C4-2B (cell line): ENCODE results near the gene DENND4A.

Experiments
- H3K27ac ChIP-seq: fragments of 450-650 bp; 2 replicates; pipeline ENCODE4 v1.5.1; 2017
- CTCF ChIP-seq: fragments of 450-650 bp; conservative IDR thresholded peaks from 2 replicates; pipeline ENCODE4 v1.5.1; 2017; ENCODE audit warnings: mild to moderate bottlenecking
- ZFX ChIP-seq: fragments of 450-650 bp; IDR thresholded peaks from 2 replicates; pipeline ENCODE4 v1.6.1; 2017

The DENND4A gene

GRCh38 chr15:65835447-65835846, 43.4 kb upstream of the DENND4A start:
- no peak overlapping the region for H3K27ac ChIP-seq
- TF ChIP-seq CTCF (no peak), ZFX (no peak)

GRCh38 chr15:65834603-65835282, 42.6 kb upstream of the DENND4A start:
- H3K27ac ChIP-seq, result peak overlapping the region; percentile 49
- TF ChIP-seq ZFX (no peak), CTCF (no peak)

GRCh38 chr15:65833501-65834205, 41.6 kb upstream of the DENND4A start:
- peak overlapping the region; percentile 49 for H3K27ac ChIP-seq
- TF ChIP-seq ZFX (no peak), CTCF (no peak)

DNA sequence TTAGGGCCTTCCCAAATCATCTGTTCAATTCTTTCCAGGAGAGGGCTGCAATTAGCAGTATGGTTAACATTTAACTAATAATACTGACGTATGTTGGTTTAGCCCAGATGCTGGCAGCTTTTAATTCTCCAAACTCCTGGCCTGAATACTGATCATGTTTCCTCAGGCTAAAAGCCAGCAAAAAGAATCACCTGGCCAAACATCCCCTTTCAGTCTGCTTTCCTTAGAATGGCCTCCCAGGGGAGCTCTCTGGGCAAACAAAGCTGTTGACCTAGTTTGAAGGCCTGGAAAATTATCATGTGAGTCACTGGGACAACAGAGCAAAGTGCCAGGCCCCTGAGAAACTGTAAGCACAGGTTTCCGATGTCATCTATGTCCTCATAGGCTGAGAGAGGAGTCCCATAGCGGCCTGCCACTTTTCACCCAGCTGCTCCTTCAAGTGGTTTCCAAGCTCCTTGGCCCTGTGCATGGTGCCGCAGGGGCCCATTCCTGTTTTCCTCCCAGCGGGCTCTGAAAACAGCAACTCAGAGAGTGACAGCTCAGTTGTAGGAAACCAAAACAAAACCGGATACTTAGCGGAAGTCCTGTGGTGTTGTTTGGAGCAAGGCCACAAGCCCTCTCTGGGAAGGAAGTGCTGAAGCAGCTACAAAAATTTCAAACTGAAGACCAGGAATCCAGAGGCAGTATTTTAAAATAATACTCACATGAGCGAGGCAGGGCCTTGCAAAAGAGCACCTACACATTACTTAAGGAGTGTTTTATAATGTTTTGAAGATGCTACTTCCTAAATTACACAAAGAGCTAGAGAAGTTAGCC, 40.7 kb upstream of the DENND4A start:
- H3K27ac ChIP-seq, result peak overlapping the region; percentile 16
- TF ChIP-seq CTCF, result peak; percentile 55
- no peak for TF ChIP-seq ZFX

- TF ChIP-seq CTCF (peak; percentile 77), ZFX (no peak)
These were observed 37.2 kb upstream of the DENND4A start for GRCh38 chr15:65829130-65829764.

DNA sequence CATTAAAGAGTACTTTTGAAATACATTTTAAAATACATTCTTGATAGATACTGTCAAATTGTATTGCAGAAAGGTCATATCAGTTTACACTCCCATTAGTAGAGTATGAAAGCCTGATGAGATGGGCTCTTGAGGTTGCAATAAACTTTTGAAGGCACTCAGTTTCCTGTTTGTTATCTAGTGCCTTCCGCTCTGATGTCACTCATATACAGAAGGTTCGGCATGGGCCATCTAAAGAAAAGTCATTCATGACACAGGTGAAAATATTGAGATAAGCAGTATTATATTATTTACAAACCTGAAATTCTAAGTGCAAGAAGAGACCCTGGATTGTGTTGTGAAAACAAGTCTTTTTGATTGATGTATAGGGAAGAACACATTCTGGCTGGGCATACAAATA, 36.5 kb upstream of the DENND4A start:
- no peak overlapping the region for H3K27ac ChIP-seq
- TF ChIP-seq CTCF (no peak), ZFX (no peak)

More at GRCh38 chr15:65829130-65829764, 37.2 kb upstream of the DENND4A start:
- no peak overlapping the region for H3K27ac ChIP-seq
